GM10248 (cell line): ENCODE measurements around the gene DNAJC7.

ENCODE experiments used
- CTCF ChIA-PET: fragments of 300-600 bp; sonication (Branson Sonifier 250); formaldehyde crosslinking; extraction: SDS; loops from one replicate; lab custom pipeline; 2021; ENCODE audit warnings: antibody characterized with exemption; lab: Yijun Ruan, JAX
- POLR2A ChIA-PET: fragments of 350-650 bp; sonication (Branson Sonifier 250); formaldehyde crosslinking; extraction: SDS; loops from one replicate; lab custom pipeline; 2020; ENCODE audit warnings: antibody characterized with exemption; lab: Yijun Ruan, JAX
- DNase-seq: peaks from one replicate; pipeline ENCODE4 v3.0.0; 2012; ENCODE audit errors: extremely low spot score
- TF ChIP-seq, protein P1 (sequence below): IDR thresholded peaks from 2 replicates; pipeline ENCODE4 v1.5.1; 2012; ENCODE audit warnings: mild to moderate bottlenecking, low read depth; ENCODE audit errors: extremely low read depth, missing control alignments, control extremely low read depth

The DNAJC7 gene

GRCh38 chr17:41986634-41987033, 30.6 kb downstream of the DNAJC7 start:
- TF ChIP-seq, protein P1, sequence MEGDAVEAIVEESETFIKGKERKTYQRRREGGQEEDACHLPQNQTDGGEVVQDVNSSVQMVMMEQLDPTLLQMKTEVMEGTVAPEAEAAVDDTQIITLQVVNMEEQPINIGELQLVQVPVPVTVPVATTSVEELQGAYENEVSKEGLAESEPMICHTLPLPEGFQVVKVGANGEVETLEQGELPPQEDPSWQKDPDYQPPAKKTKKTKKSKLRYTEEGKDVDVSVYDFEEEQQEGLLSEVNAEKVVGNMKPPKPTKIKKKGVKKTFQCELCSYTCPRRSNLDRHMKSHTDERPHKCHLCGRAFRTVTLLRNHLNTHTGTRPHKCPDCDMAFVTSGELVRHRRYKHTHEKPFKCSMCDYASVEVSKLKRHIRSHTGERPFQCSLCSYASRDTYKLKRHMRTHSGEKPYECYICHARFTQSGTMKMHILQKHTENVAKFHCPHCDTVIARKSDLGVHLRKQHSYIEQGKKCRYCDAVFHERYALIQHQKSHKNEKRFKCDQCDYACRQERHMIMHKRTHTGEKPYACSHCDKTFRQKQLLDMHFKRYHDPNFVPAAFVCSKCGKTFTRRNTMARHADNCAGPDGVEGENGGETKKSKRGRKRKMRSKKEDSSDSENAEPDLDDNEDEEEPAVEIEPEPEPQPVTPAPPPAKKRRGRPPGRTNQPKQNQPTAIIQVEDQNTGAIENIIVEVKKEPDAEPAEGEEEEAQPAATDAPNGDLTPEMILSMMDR = no peak
- ChIA-PET POLR2A (no interaction called here), CTCF (no interaction called here)
- no peak for DNase-seq

GRCh38 chr17:41985919-41986318, 31.3 kb downstream of the DNAJC7 start:
- TF ChIP-seq, protein P1 = no peak
- ChIA-PET CTCF (interaction anchor here (1.0 to 1.8 kb wide), 3 partner anchors 20 to 32 kb away, joined by 3 to 4 read pairs (median 3); no protein-coding TSS in a partner anchor), POLR2A (interaction anchor here (0.6 kb wide), 1 partner anchor 123 kb away, joined by 3 read pairs; no protein-coding TSS in a partner anchor)
- no peak for DNase-seq

GRCh38 chr17:41984454-41984853, 32.8 kb downstream of the DNAJC7 start:
- CTCF ChIA-PET = interaction anchor here (1.7 to 1.8 kb wide), 2 partner anchors 18 to 21 kb away, joined by 4 read pairs; partner anchors contain the start of gene CNP
- POLR2A ChIA-PET = no interaction called here

DNA sequence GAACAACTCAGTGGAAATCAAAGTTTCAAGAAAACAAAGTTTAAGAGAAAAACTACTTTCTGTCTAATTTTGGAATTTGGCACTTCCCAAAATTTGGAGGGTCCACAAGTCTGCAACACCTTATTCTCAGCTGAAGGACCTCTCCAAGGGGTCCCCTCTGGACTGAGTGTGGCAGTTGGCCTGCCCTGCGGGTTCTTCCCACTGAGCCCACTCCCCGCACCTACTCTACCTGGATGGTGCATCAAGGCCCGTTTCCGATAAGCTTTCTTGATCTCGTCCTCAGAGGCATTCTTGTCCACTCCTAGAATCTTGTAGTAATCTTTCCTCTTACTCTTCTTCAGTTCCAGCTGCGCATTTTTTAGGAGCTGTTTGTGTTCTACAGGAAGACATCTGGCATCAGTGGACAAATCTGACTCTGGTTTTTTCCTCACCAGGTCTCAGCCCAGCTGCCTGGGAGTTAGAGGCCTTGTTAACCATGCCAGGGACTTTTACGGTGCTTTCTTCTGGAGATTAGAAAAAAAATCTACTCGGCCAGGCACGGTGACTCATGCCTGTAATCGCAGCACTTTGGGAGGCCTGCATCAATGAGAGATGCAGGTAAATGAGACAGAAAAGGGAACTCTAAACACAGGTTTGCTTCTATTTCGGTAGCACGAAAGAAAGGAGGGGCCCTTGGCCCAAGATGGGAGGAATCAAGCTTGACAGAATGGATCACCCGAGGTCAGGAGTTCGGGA, 35.0 kb downstream of the DNAJC7 start:
- DNase-seq = no peak
- CTCF ChIA-PET = interaction anchor here (1.0 to 3.8 kb wide), 4 partner anchors 11 to 136 kb away, joined by 3 to 9 read pairs (median 6); partner anchors contain the start of gene NKIRAS2
- POLR2A ChIA-PET = no interaction called here
- TF ChIP-seq, protein P1 = no peak

More at GRCh38 chr17:41984454-41984853, 32.8 kb downstream of the DNAJC7 start:
- DNase-seq = no peak
- TF ChIP-seq, protein P1 = no peak

- DNase-seq = no peak
- ChIA-PET CTCF (interaction anchor here (1.0 to 1.2 kb wide), 2 partner anchors 11 to 24 kb away, joined by 3 read pairs; partner anchors contain the start of gene CNP), POLR2A (no interaction called here)
- TF ChIP-seq, protein P1 = no peak
These were observed 39.2 kb downstream of the DNAJC7 start for GRCh38 chr17:41977991-41978390.

- ChIA-PET CTCF (interaction anchor here (0.9 to 1.5 kb wide), 5 partner anchors 11 to 44 kb away, joined by 3 to 6 read pairs (median 4); partner anchors contain the start of gene NKIRAS2), POLR2A (interaction anchor here (1.8 kb wide), 1 partner anchor 9 kb away, joined by 9 read pairs; the partner anchor contains the start of gene CNP)
- TF ChIP-seq, protein P1 = no peak
- no peak for DNase-seq
These were observed 41.0 kb downstream of the DNAJC7 start for GRCh38 chr17:41976142-41976768.
